ENCODE measurements around the gene ADAR.

- no peak for TF ChIP-seq CTCF (IDR thresholded peaks at IDR 0.05)
- no peak for TF ChIP-seq POLR2A (IDR thresholded peaks at IDR 0.05)
- TF ChIP-seq POLR2AphosphoS5 (IDR thresholded peaks at IDR 0.05), result peak in 1 of 4 donors; percentile 71
Observed at GRCh38 chr1:154536570-154536969, 71.4 kb downstream of the ADAR start.
